HG03439 (cell line): ENCODE measurements around the gene EOLA1.
"Not testable (repeated sequence)": the region's sequence is repeated elsewhere in the genome, so short reads cannot be mapped to it uniquely, and the experiment has no call there.

Experiments
- ATAC-seq: cut with Tn5 transposase; IDR thresholded peaks from one replicate; pipeline ENCODE4 v1.9.1; 2021; ENCODE audit warnings: mild to moderate bottlenecking, moderate library complexity; ENCODE audit not compliant: unreplicated experiment

Gene EOLA1

GRCh38 chrX:149595214-149595613 is 54.4 kb downstream of the EOLA1 start, which contains the start of gene HSFX2:
TSS of gene HSFX2 (minus strand) at chrX:149595314. CDS start at chrX:149594700, 614 bp downstream.
- not testable (repeated sequence) for ATAC-seq

DNA sequence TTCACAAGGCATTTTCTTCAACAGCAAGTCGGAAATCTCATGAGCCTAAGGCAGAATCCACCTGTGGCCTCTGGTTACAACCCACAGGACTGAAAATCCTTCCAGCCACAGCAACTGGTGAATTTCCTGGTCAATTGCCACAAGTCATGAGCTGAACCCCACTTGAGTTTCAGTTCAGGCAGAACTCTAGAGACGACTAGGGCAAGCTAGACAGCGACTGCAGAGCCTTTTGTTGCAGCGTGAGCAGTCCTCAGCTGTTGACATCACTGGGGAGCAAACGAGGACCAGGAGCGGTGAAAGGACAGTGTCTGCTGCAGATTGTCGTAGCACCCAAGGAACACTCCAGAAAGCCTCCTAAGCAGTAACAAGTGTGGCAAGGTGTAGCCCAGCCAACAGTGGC is 55.1 kb downstream of the EOLA1 start:
- not testable (repeated sequence) for ATAC-seq
